ENCODE measurements around the gene PGLYRP2.

Gene PGLYRP2

GRCh38 chr19:15427991-15428471, 51.3 kb downstream of the PGLYRP2 start:
- in situ Hi-C loops (cut with MboI; ENCODE audit: low sequenced_read_pairs): no loop called here

- in situ Hi-C loops (cut with MboI; ENCODE audit: low sequenced_read_pairs): no loop called here
Observed at GRCh38 chr19:15427350-15427700, 52.0 kb downstream of the PGLYRP2 start.

- in situ Hi-C loops (cut with MboI; ENCODE audit: low sequenced_read_pairs): no loop called here
Observed at GRCh38 chr19:15426485-15427349, 52.6 kb downstream of the PGLYRP2 start.

- in situ Hi-C loops (cut with MboI; ENCODE audit: low sequenced_read_pairs): no loop called here
Observed at GRCh38 chr19:15425321-15425950, 53.9 kb downstream of the PGLYRP2 start.

- in situ Hi-C loops (cut with MboI; ENCODE audit: low sequenced_read_pairs): no loop called here
Observed at GRCh38 chr19:15424692-15425272, 54.5 kb downstream of the PGLYRP2 start.

- in situ Hi-C loops (cut with MboI; ENCODE audit: low sequenced_read_pairs): no loop called here
Observed at GRCh38 chr19:15424121-15424520, 55.2 kb downstream of the PGLYRP2 start.

GRCh38 chr19:15423130-15423529, 56.2 kb downstream of the PGLYRP2 start:
- in situ Hi-C loops (cut with MboI; ENCODE audit: low sequenced_read_pairs): no loop called here

GRCh38 chr19:15422296-15423075, 56.8 kb downstream of the PGLYRP2 start:
- in situ Hi-C loops (cut with MboI; ENCODE audit: low sequenced_read_pairs): no loop called here

- in situ Hi-C loops (cut with MboI; ENCODE audit: low sequenced_read_pairs): no loop called here
Observed at GRCh38 chr19:15421721-15422260, 57.5 kb downstream of the PGLYRP2 start.

- in situ Hi-C loops (cut with MboI; ENCODE audit: low sequenced_read_pairs): no loop called here
Observed at GRCh38 chr19:15421136-15421695, 58.1 kb downstream of the PGLYRP2 start.

- in situ Hi-C loops (cut with MboI; ENCODE audit: low sequenced_read_pairs): no loop called here
Observed at GRCh38 chr19:15419413-15420025, 59.8 kb downstream of the PGLYRP2 start.
